Measurements from ENCODE around the gene SPATA32. TPM values are rescaled to one million over a fixed set of nuclear protein-coding genes. Genes with fewer than 3 reads are reported as not detected.

Gene SPATA32
- total RNA-seq, 1 donor from 2014 or later: not detected

DNA sequence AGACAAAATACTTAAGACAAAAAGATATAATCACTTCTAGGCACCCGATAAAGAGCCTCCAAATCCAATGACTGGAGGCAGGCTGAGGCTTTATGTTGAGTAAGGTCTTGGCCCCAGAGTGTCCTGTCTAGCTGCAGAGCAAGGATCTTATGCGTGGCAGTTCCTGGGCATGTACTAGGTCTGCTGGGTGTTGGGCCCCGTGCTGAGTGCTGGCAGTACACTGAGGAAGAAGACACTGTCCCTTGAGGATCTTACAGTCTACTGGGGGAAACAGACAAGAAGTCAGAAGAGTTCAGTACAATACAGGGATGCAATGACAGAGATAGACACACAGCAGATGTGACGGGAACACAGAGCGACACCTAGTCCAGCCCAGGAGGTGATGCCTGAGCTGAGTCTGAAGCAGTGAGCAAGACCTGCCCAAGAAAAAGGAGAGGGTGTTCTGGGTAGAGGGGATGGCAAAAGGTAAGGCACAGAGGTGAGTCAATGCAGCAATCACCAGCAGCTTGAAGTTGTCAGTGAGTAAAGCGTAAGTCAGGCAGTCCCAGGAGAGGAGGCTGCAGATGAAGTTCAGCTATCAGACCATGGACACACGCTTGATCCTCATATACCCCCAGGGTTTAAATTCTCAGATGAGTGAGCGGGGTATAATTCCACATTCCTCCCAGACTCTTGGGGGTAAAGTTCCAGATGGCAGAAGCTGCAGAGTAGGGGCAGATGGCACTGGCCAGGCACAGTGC is 36.8 kb upstream of the SPATA32 start:
- H3K27ac ChIP-seq: peak overlapping the region; percentile 79
- no peak for DNase-seq (ENCODE audit: extremely low spot score in 2 of 2)
- peaks cover 86% of the 10 kb centered on the region for H3K4me1 ChIP-seq
- no peaks in the 10 kb centered on the region for H3K36me3 ChIP-seq
- no peaks in the 10 kb centered on the region for H3K27me3 ChIP-seq
- no peak overlapping the region for H3K4me3 ChIP-seq
- no peaks in the 10 kb centered on the region for H3K9me3 ChIP-seq
- no peak for TF ChIP-seq POLR2AphosphoS5 (IDR thresholded peaks at IDR 0.05; ENCODE audit: insufficient read depth in 1 of 2, low read depth in 1 of 2)
- no peak for TF ChIP-seq CTCF (IDR thresholded peaks at IDR 0.05)
- TF ChIP-seq POLR2A (IDR thresholded peaks at IDR 0.05): no peak
- intact Hi-C loops (cut with DNase I): no loop called here

DNA sequence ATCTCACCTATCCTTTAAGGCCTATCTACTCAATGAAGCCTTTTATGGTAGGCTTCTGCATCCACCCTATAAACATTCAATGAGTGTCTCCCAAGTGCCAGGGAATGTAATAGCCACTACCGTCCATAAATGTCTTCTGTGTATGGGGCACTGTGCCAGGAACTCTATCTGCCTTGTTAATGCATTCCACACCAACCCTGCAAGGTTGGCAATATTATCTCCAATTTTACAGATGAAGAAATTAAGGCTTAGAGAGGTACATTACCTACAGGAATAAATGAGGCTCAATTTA is 34.9 kb upstream of the SPATA32 start:
- H3K36me3 ChIP-seq: no peaks in the 10 kb centered on the region
- TF ChIP-seq POLR2A (IDR thresholded peaks at IDR 0.05) (no peak), CTCF (IDR thresholded peaks at IDR 0.05) (no peak), POLR2AphosphoS5 (IDR thresholded peaks at IDR 0.05; ENCODE audit: insufficient read depth in 1 of 2, low read depth in 1 of 2) (no peak)
- H3K9me3 ChIP-seq: no peaks in the 10 kb centered on the region
- no peak for DNase-seq (ENCODE audit: extremely low spot score in 2 of 2)
- no peaks in the 10 kb centered on the region for H3K27me3 ChIP-seq
- peaks cover 87% of the 10 kb centered on the region for H3K4me1 ChIP-seq
- no peak overlapping the region for H3K4me3 ChIP-seq
- H3K27ac ChIP-seq: peak overlapping the region; percentile 81
- intact Hi-C loops (cut with DNase I): no loop called here

DNA sequence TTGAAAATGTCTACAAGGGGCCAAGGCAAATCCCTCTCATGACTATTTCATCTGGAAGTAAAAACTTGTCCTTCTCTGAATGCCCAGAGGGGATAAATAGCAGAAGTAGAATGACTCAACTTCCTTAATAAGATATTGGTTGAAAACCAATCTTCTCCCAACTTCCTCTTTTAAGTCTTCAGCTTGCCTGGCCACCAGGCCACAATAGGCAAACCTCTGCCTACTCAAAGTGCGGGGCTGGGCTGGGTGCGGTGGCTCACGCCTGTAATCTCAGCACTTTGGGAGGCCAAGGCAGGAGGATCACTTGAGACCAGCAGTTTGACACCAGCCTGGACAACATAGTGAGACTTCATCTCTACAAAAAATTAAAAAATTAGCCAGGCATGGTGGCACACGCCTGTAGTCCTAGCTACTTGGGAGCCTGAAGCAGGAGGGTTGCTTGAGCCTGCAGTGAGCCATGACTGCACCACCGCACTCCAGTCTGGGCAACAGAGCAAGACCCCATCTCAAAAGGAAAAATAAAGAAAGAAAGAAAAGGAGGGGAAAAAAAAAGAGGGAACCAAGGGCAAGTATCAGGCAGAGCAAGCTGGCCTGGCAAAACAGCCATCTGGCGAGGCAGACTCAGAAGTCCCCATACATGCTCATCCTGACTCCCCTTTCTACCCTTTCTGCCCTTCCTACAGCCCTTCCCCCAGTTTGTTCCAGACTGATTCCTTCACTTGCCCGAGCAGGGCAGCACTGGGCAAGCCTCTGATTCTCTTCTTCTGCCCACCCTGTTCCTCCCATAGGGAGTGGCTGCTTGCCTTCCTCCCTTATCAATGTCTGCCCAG is 34.3 kb upstream of the SPATA32 start:
- no peaks in the 10 kb centered on the region for H3K27me3 ChIP-seq
- no peak for DNase-seq (ENCODE audit: extremely low spot score in 2 of 2)
- intact Hi-C loops (cut with DNase I): no loop called here
- no peaks in the 10 kb centered on the region for H3K9me3 ChIP-seq
- TF ChIP-seq POLR2A (IDR thresholded peaks at IDR 0.05) (no peak), POLR2AphosphoS5 (IDR thresholded peaks at IDR 0.05; ENCODE audit: insufficient read depth in 1 of 2, low read depth in 1 of 2) (no peak), CTCF (IDR thresholded peaks at IDR 0.05) (no peak)
- no peak overlapping the region for H3K4me3 ChIP-seq
- no peaks in the 10 kb centered on the region for H3K36me3 ChIP-seq
- H3K27ac ChIP-seq: peak overlapping the region; percentile 81
- H3K4me1 ChIP-seq: peaks cover 91% of the 10 kb centered on the region

GRCh38 chr17:45294506-45294905 is 32.6 kb upstream of the SPATA32 start:
- peak overlapping the region; percentile 81 for H3K27ac ChIP-seq
- H3K9me3 ChIP-seq: no peaks in the 10 kb centered on the region
- intact Hi-C loops (cut with DNase I): no loop called here
- TF ChIP-seq POLR2AphosphoS5 (IDR thresholded peaks at IDR 0.05; ENCODE audit: insufficient read depth in 1 of 2, low read depth in 1 of 2): peak in 1 of 2 donors; percentile 38
- no peak for TF ChIP-seq CTCF (IDR thresholded peaks at IDR 0.05)
- no peak for DNase-seq (ENCODE audit: extremely low spot score in 2 of 2)
- peaks cover 0 to 9% of the 10 kb centered on the region in 2 donors for H3K36me3 ChIP-seq
- no peak overlapping the region for H3K4me3 ChIP-seq
- H3K4me1 ChIP-seq: peaks cover 100% of the 10 kb centered on the region
- no peaks in the 10 kb centered on the region for H3K27me3 ChIP-seq
